Heart left ventricle (tissue), 16 donors: ENCODE measurements around the gene USP48. TPM values are rescaled to one million over a fixed set of nuclear protein-coding genes. Genes with fewer than 3 reads are reported as not detected.

Experiments used
- ATAC-seq, 4 donors: fragments of 200-7000 bp; cut with Tn5 transposase; one replicate each; pipeline ENCODE4 v1.9.1; 2020 to 2022; ENCODE audit warnings: moderate library complexity in 4 of 4, mild to moderate bottlenecking in 3 of 4, moderate number of reproducible peaks in 1 of 4
- DNase-seq, 5 donors: peaks; one replicate each; pipeline ENCODE4 v3.0.0-alpha.2; 2020
- H3K27ac ChIP-seq, 12 donors: fragments of 200-600 bp; sonication (generic) in 4 of 12; one replicate each; pipeline versions ENCODE4 v1.5.0 to v1.8.0; 2016 to 2022; ENCODE audit warnings: mild to moderate bottlenecking in 2 of 12
- H3K27me3 ChIP-seq, 9 donors: fragments of 200-600 bp; sonication (generic) in 2 of 9; one replicate each; pipeline versions ENCODE4 v1.5.1 to v1.8.0; 2016 to 2022; ENCODE audit warnings: mild to moderate bottlenecking in 3 of 9
- H3K36me3 ChIP-seq, 9 donors: fragments of 200-600 bp; sonication (generic) in 2 of 9; one replicate each; pipeline versions ENCODE4 v1.5.0 to v1.8.0; 2018 to 2022; ENCODE audit warnings: mild to moderate bottlenecking in 2 of 9
- H3K4me1 ChIP-seq, 12 donors: fragments of 200-600 bp; sonication (generic) in 4 of 12; one replicate each; pipeline versions ENCODE4 v1.5.0 to v1.8.0; 2016 to 2022; ENCODE audit warnings: mild to moderate bottlenecking in 3 of 12
- H3K4me3 ChIP-seq, 12 donors: fragments of 200-600 bp; sonication (generic) in 4 of 12; one replicate each; pipeline versions ENCODE4 v1.5.0 to v1.8.0; 2017 to 2022; ENCODE audit warnings: mild to moderate bottlenecking in 9 of 12, moderate library complexity in 4 of 12
- H3K9me3 ChIP-seq, 12 donors: fragments of 200-600 bp; sonication (generic) in 4 of 12; one replicate each; pipeline versions ENCODE4 v1.5.0 to v1.8.0; 2016 to 2022; ENCODE audit warnings: mild to moderate bottlenecking in 1 of 12
- POLR2A ChIP-seq, 2 donors: fragments of 450-650 bp; IDR thresholded peaks; one replicate each; pipeline ENCODE4 v1.6.1; 2017; ENCODE audit warnings: antibody characterized with exemption in 2 of 2, mild to moderate bottlenecking in 2 of 2, moderate library complexity in 2 of 2
- WGBS, 4 donors: extraction: QIAGEN DNeasy Blood & Tissue Kit in 2 of 4; methylation state at CpG; one replicate each; pipeline versions ENCODE4 v1.1.5 to v1.1.7; 2013 to 2018; 5-methylcytosine and 5-hydroxymethylcytosine counted together
- intact Hi-C, 10 donors: fragments of 100-400 bp; cut with DNase I; formaldehyde crosslinking; loops; one replicate each; pipeline versions ENCODE4 v1.11.1 to v1.14.2; 2022
- polyA plus RNA-seq, 2 donors: library from polyadenylated mRNA; stranded (reverse); fragments of 200-250 nt; gene quantifications; one replicate each; pipeline ENCODE4 v1.2.3, GENCODE V29; 2013
- total RNA-seq, 9 donors: library from RNA; depleted of rRNA in 2 of 9; stranded (reverse); fragments of >200 nt in 2 of 9; fragmentation: NEBNext Ultra II Directional in 3 of 9; extraction: Animal tissue kit (Norgen Biotek cat#: 25700) in 3 of 9; gene quantifications; one replicate each; pipeline versions ENCODE4 v1.1.0 to v1.2.4, GENCODE V29; 2016 to 2023
- TF ChIP-seq, protein P1 (sequence below), 12 donors: fragments of 200-600 bp; sonication (generic) in 4 of 12; IDR thresholded peaks; one replicate each; pipeline versions ENCODE4 v1.5.0 to v1.8.0; 2018 to 2022; ENCODE audit warnings: antibody characterized with exemption in 12 of 12, mild to moderate bottlenecking in 5 of 12
- donor health status: ischemic (EF 13 %, LVEDD 7.1; RV severe dilation, severe dysfunction).
- donor health status: healthy with polysubstance abuse.
- donor health status: DM: no; HTN: yes; CAD: no.
- donor health status: DM: no; HTN: no; CAD: no.
- donor health status: ischemic (EF 25% LVEDD 6.9; RV normal size, moderate dysfunction).
- donor health status: ischemic (EF 25% LVEDD 5.7; RV mildly dilated, moderate dysfunction).
- donor health status: healthy.
- donor health status: DM: yes; HTN: yes; CAD: no.
- donor health status: ischemic (EF 35%, LVEDD 5.7; RV mildly dilated, moderate dysfunction).
- donor health status: nonischemic (EF 11% LVEDD 7.7; RV severe dilation, severe dysfunction).
- donor health status: DM: yes; HTN: yes; CAD: no.
- donor health status: PGD.
- donor health status: ischemic (EF 29% LVEDD 5.4; RV normal size, mild dysfunction).
- donor health status: nonischemic (EF 23%, LVEDD 6.1; RV moderate dilation, normal function).

The USP48 gene
- total and polyA plus RNA-seq, 11 donors: 17.3 to 45.5 (median 38.8) TPM

GRCh38 chr1:21801100-21801499 lies 18.2 kb upstream of the USP48 start:
- no peak overlapping the region for H3K4me3 ChIP-seq
- H3K36me3 ChIP-seq: no peaks in the 10 kb centered on the region
- TF ChIP-seq, protein P1, sequence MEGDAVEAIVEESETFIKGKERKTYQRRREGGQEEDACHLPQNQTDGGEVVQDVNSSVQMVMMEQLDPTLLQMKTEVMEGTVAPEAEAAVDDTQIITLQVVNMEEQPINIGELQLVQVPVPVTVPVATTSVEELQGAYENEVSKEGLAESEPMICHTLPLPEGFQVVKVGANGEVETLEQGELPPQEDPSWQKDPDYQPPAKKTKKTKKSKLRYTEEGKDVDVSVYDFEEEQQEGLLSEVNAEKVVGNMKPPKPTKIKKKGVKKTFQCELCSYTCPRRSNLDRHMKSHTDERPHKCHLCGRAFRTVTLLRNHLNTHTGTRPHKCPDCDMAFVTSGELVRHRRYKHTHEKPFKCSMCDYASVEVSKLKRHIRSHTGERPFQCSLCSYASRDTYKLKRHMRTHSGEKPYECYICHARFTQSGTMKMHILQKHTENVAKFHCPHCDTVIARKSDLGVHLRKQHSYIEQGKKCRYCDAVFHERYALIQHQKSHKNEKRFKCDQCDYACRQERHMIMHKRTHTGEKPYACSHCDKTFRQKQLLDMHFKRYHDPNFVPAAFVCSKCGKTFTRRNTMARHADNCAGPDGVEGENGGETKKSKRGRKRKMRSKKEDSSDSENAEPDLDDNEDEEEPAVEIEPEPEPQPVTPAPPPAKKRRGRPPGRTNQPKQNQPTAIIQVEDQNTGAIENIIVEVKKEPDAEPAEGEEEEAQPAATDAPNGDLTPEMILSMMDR (IDR thresholded peaks at IDR 0.05): no peak
- TF ChIP-seq POLR2A (IDR thresholded peaks at IDR 0.05): no peak
- H3K27ac ChIP-seq: no peak overlapping the region
- intact Hi-C loops: no loop called here
- no peaks in the 10 kb centered on the region for H3K9me3 ChIP-seq
- no peak for ATAC-seq
- no peaks in the 10 kb centered on the region for H3K4me1 ChIP-seq
- WGBS, 4 donors: 95 to 99% (median 97%) methylated on average over 4 of the region's 4 CpGs
- no peaks in the 10 kb centered on the region for H3K27me3 ChIP-seq
- DNase-seq: no peak

GRCh38 chr1:21799730-21800129 lies 16.8 kb upstream of the USP48 start:
- Histone ChIP-seq H3K4me1 (no peaks in the 10 kb centered on the region), H3K27me3 (no peaks in the 10 kb centered on the region), H3K36me3 (no peaks in the 10 kb centered on the region), H3K4me3 (no peak overlapping the region), H3K27ac (no peak overlapping the region), H3K9me3 (peaks cover 0 to 9% (median 2%) of the 10 kb centered on the region in 12 donors)
- intact Hi-C loops: no loop called here
- TF ChIP-seq, protein P1 (IDR thresholded peaks at IDR 0.05): no peak
- TF ChIP-seq POLR2A (IDR thresholded peaks at IDR 0.05): no peak
- ATAC-seq (no peak), DNase-seq (no peak)
- 78 to 88% (median 85%) methylated on average over 5 of the region's 5 CpGs for WGBS, 4 donors

- DNase-seq (no peak), ATAC-seq (no peak)
- Histone ChIP-seq H3K4me3 (no peak overlapping the region), H3K27ac (no peak overlapping the region), H3K36me3 (no peaks in the 10 kb centered on the region), H3K9me3 (peaks cover 0 to 14% (median 3%) of the 10 kb centered on the region in 12 donors), H3K4me1 (no peaks in the 10 kb centered on the region), H3K27me3 (no peaks in the 10 kb centered on the region)
- whole genome bisulfite sequencing, 4 donors: 91 to 95% (median 93%) methylated on average over 6 of the region's 6 CpGs
- intact Hi-C loops: no loop called here
- TF ChIP-seq POLR2A (IDR thresholded peaks at IDR 0.05): no peak
- TF ChIP-seq, protein P1 (IDR thresholded peaks at IDR 0.05): no peak
Measured at GRCh38 chr1:21795075-21795474, 12.1 kb upstream of the USP48 start.

GRCh38 chr1:21794656-21795055 lies 11.7 kb upstream of the USP48 start:
- Histone ChIP-seq H3K36me3 (no peaks in the 10 kb centered on the region), H3K27ac (no peak overlapping the region), H3K4me1 (no peaks in the 10 kb centered on the region), H3K27me3 (no peaks in the 10 kb centered on the region), H3K9me3 (peaks cover 0 to 14% (median 3%) of the 10 kb centered on the region in 12 donors), H3K4me3 (no peak overlapping the region)
- 89 to 98% (median 90%) methylated on average over 2 of the region's 2 CpGs for WGBS, 4 donors
- TF ChIP-seq POLR2A (IDR thresholded peaks at IDR 0.05): no peak
- TF ChIP-seq, protein P1 (IDR thresholded peaks at IDR 0.05): no peak
- ATAC-seq: no peak
- intact Hi-C loops: no loop called here
- DNase-seq: no peak
